GM18907 (cell line): ENCODE measurements around the gene LILRB4.
"Not testable (repeated sequence)": the region's sequence is repeated elsewhere in the genome, so short reads cannot be mapped to it uniquely, and the experiment has no call there.

Experiments used
- ATAC-seq: cut with Tn5 transposase; IDR thresholded peaks from one replicate; pipeline ENCODE4 v1.9.1; 2021; ENCODE audit warnings: mild to moderate bottlenecking, moderate library complexity; ENCODE audit not compliant: unreplicated experiment

Gene LILRB4

DNA sequence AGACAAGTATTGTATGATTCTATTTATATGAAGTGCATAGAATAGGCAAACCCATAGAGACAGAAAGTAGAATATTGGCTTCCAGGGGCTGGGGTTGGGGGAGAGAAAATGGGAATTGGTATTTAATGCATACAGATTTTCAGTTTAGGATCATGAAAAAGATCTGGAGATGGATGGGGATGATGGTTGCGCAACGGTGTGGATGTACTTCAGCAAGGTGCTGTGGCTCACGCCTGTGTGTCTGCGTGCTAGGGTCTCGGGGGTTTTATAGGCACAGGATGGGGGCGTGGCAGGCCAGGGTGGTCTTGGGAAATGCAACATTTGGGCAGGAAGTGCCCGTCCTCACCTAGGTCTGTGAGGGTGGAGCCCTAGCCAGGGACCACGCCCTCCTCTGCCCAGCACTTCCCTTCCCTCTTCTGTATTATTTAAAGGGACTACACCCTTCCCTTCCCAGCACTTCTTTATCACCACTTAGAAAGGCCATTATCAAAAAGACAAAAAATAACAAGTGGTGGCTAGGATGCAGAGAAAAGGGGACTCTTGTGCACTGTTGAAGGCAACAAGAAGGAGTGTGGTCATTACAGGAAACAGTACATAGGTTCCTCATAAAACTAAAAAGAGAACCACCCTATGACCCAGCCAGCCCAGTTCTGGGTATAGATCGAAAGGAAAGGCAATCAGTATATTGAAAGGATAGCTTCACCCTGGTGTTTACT is 29.0 kb downstream of the LILRB4 start:
- ATAC-seq, result no peak

- ATAC-seq, result no peak
Observed at GRCh38 chr19:54692298-54692615, 29.5 kb downstream of the LILRB4 start.

- no peak for ATAC-seq
Observed at GRCh38 chr19:54694648-54695047, 31.9 kb downstream of the LILRB4 start.

DNA sequence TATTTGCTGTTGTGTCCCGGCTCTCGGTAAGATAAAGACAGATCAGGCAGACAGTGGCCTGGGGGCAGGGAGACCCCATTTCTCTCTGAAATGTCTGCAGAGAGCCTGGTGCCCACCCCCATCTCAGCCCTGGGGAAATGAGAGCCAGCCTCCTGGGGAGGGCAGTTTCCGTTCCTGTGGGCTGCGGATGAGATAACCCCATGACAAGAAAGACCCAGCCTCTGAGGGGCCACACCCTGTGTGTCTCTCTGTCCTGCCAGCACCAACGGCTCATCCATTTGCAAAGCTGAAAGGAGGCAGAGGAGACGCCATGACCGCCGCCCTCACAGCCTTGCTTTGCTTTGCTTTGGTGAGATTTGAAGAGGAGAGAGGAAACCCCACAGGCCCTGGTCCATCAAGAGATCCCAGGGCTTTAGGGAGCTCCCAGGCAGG is 33.3 kb downstream of the LILRB4 start:
- no peak for ATAC-seq

DNA sequence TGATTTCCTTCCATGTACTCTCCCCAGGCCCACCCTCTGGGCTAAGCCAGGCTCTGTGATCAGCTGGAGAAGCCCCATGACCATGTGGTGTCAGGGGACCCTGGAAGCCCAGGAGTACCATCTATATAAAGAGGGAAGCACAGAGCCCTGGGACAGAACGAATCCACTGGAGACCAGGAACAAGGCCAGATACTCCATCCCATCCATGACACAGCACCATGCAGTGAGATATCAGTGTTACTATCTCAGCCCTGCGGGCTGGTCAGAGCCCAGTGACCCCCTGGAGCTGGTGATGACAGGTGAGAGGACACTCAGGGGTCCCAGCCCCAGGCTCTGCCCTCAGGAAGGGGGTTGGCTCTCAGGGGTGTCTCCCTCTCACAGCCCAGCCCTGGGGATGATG is 34.0 kb downstream of the LILRB4 start:
- no peak for ATAC-seq

DNA sequence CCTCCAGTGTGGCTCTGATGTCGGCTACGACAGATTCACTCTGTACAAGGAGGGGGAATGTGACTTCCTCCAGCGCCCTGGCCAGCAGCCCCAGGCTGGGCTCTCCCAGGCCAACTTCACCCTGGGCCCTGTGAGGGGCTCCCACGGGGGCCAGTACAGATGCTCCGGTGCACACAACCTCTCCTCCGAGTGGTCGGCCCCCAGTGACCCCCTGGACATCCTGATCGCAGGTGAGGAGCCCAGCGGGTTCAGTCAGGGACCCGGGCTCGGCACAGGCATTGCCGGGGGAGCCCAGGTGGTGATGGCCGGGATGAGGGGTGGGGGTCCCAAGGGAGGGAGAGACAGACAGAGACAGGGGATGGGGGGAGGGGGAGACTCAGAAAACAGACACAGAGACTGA is 34.9 kb downstream of the LILRB4 start:
- not testable (repeated sequence) for ATAC-seq

DNA sequence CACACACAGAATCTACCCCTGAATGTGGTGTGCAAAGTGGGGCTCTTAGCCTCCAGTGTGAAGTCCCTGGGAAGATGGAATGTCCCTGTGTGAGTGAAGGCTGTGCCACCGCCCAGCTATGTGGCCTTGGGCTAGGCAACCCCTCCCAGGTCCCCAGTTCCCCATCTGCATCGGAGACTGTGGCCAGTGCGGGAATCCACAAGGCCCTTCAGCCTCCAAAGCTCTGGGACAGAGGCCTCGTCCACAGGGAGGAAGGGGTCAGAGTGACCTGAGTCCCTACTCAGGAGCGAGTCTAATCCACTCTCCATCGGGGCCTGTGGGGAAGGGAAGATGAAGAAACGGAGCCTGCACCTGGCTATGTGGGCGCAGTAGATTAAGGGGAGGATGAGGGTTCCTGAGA is 42.1 kb downstream of the LILRB4 start:
- ATAC-seq, result no peak

DNA sequence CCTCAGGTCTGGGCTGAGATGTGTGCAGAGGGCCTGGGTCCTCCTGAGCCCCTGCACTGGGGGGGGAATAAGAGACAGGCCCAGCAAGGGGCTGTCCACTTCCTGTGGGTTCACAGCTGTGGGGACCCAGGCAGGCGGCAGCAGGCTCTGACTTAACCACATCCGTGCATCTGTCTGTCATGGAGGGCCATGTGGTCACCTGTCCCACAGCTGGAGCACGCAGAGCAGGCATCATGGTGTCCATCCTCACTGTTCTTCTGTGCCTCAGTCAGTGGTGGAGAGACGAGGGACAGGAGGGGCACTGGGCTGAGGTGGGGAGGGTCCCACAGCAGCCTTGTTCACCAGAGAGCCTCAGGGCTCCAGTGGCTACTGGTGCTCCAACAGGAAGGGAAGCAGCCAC is 45.2 kb downstream of the LILRB4 start:
- ATAC-seq, result no peak

DNA sequence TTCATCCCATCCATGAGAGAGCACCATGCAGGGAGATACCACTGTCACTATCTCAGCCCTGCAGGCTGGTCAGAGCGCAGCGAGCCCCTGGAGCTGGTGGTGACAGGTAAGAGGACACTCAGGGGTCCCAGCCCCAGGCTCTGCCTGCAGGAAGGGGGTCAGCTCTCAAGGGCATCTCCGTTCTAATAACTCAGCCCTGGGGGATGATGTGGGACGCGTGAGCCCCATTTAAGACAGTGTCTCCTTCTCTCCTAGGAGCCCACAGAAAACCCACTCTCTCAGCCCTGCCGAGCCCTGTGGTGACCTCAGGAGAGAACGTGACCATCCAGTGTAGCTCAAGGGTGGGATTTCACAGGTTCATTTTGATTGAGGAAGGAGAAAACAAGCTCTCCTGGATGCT is 46.0 kb downstream of the LILRB4 start:
- ATAC-seq, result no peak

DNA sequence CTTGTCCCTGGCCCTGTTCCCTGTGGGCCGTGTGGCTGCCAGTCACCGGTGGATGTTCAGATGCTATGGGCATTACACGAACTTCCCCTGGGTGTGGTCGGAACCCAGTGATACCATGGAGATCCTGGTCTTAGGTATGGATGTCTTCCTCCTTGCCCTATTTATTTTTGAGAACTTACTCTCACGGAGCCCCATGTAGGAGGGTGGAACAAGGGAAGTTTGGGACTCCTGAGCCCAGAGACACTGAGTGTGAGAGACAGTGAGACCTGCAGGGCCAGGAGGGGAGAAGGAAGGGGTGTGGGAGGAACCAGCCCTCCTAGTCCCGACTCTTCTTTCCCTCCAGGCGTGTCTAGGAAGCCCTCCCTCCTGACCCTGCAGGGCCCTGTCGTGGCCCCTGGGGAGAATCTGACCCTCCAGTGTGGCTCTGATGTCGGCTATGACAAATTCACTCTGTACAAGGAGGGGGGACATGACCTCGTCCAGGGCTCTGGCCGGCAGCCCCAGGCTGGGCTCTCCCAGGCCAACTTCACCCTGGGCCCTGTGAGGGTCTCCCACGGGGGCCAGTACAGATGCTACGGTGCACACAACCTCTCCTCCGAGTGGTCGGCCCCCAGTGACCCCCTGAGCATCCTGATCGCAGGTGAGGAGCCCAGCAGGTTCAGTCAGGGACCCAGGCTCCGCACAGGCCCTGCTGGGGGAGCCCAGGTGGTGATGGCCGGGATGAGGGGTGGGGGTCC is 46.6 kb downstream of the LILRB4 start:
- no peak for ATAC-seq

GRCh38 chr19:54709956-54710355 is 47.2 kb downstream of the LILRB4 start:
- ATAC-seq, result not testable (repeated sequence)
